ENCODE measurements around the gene UTP25.
A peak's percentile ranks its signal among the peaks of the same experiment; 100 is the strongest.

The UTP25 gene

DNA sequence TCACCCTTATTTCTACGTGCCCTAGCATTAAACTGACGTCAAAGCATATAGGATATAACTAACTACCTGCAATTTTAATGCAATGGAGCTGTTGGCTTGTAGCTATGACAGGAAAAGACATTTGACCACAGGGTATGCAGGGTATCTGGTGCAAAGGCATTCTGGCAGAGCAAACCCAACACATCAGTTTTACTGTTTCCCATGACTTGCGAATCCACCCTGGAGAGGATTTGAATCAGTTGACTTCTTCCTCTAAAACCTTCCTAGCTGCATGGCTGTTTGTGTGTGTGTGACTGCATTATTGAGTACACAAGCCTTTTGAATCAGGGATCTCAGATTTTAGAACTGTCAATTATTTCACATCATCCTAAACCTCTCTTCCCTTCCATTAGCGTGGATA is 68.6 kb downstream of the UTP25 start:
- TF ChIP-seq CTCF (IDR thresholded peaks at IDR 0.05), result no peak

GRCh38 chr1:209899948-209900347 is 72.2 kb downstream of the UTP25 start:
- TF ChIP-seq CTCF (IDR thresholded peaks at IDR 0.05), result peak; percentile 49

DNA sequence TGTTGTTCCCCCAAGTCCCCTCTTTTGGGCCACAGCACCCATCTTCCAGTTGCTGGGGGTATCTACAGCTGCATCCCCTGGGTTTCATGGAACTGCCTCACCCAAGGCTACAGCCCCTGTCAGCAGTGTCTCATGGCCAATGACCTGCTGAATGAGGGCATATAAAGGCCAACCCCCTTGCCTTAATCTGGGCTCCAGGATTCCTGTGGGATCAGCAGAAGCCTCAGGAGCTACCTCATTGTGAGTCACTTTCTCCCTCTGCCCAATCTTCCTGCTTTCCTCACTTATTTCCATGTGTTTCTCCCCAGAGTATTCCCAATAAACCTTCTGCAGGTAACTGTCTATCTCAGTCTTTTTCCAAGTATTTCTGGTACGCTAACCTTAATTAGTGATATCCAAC is 73.0 kb downstream of the UTP25 start:
- no peak for TF ChIP-seq CTCF (IDR thresholded peaks at IDR 0.05)

GRCh38 chr1:209901211-209901610 is 73.4 kb downstream of the UTP25 start:
- TF ChIP-seq CTCF (IDR thresholded peaks at IDR 0.05), result no peak
